GM23338 (cell line): Measurements from ENCODE around the gene TTC13. TPM values are rescaled to one million over a fixed set of nuclear protein-coding genes. Genes with fewer than 3 reads are reported as not detected.

Experiments
- ATAC-seq: fragments of 200-7000 bp; cut with Tn5 transposase; 3 replicates; pipeline ENCODE4 v1.9.1; 2020
- DNase-seq: peaks from one replicate; pipeline ENCODE4 v3.0.0-alpha.2; 2015; ENCODE audit warnings: low spot score
- H2AFZ ChIP-seq: fragments of 200-600 bp; sonication (generic); 2 replicates; pipeline ENCODE4 v1.8.0; 2016; ENCODE audit warnings: antibody characterized with exemption, mild to moderate bottlenecking, moderate library complexity
- H3F3A ChIP-seq: fragments of 200-600 bp; sonication (generic); replicated peaks from 2 replicates; pipeline ENCODE4 v1.8.0; 2017; ENCODE audit warnings: antibody characterized with exemption, mixed run types, low read depth
- H3K27ac ChIP-seq: fragments of 200-600 bp; sonication (generic); 2 replicates; pipeline ENCODE4 v1.6.1; 2016; ENCODE audit warnings: low read depth
- H3K27me3 ChIP-seq: fragments of 200-600 bp; sonication (generic); 2 replicates; pipeline ENCODE4 v1.8.0; 2016; ENCODE audit warnings: mild to moderate bottlenecking, mixed run types, moderate library complexity; ENCODE audit not compliant: insufficient read depth
- H3K36me3 ChIP-seq: fragments of 200-600 bp; sonication (generic); 2 replicates; pipeline ENCODE4 v1.8.0; 2016; ENCODE audit warnings: mild to moderate bottlenecking; ENCODE audit not compliant: insufficient read depth
- H3K4me1 ChIP-seq: fragments of 200-600 bp; sonication (generic); 2 replicates; pipeline ENCODE4 v1.8.0; 2016; ENCODE audit warnings: mild to moderate bottlenecking, moderate library complexity; ENCODE audit not compliant: insufficient read depth
- H3K4me2 ChIP-seq: fragments of 200-600 bp; sonication (generic); 2 replicates; pipeline ENCODE4 v1.7.1; 2017; ENCODE audit warnings: mixed run types
- H3K4me3 ChIP-seq: fragments of 200-600 bp; sonication (generic); 2 replicates; pipeline ENCODE4 v1.6.1; 2016; ENCODE audit warnings: mixed run types
- H3K79me2 ChIP-seq: fragments of 200-600 bp; sonication (generic); replicated peaks from 2 replicates; pipeline ENCODE4 v1.8.0; 2017; ENCODE audit warnings: mild to moderate bottlenecking; ENCODE audit not compliant: insufficient read depth
- H3K9me2 ChIP-seq: fragments of 200-600 bp; sonication (generic); 2 replicates; pipeline ENCODE4 v1.8.0; 2017; ENCODE audit not compliant: insufficient read depth
- H4K20me1 ChIP-seq: fragments of 200-600 bp; sonication (generic); replicated peaks from 2 replicates; pipeline ENCODE4 v1.8.0; 2017; ENCODE audit warnings: mild to moderate bottlenecking; ENCODE audit not compliant: insufficient read depth
- H3K27ac Mint-ChIP-seq: 2 replicates; pipeline ENCODE4 v1.8.0; 2020; ENCODE audit warnings: inconsistent platforms, mild to moderate bottlenecking, moderate library complexity, mixed read lengths
- H3K27me3 Mint-ChIP-seq: 3 replicates; pipeline ENCODE4 v1.8.0; 2022; ENCODE audit warnings: low read depth, mild to moderate bottlenecking, moderate library complexity, mixed read lengths, inconsistent platforms; ENCODE audit not compliant: insufficient read depth, poor library complexity
- H3K36me3 Mint-ChIP-seq: 3 replicates; pipeline ENCODE4 v1.8.0; 2021; ENCODE audit warnings: low read depth, mild to moderate bottlenecking, inconsistent platforms, moderate library complexity, mixed read lengths
- H3K4me1 Mint-ChIP-seq: 3 replicates; pipeline ENCODE4 v1.8.0; 2020; ENCODE audit warnings: mild to moderate bottlenecking, inconsistent platforms, mixed read lengths
- H3K4me3 Mint-ChIP-seq: 3 replicates; pipeline ENCODE4 v1.8.0; 2021; ENCODE audit warnings: moderate library complexity, mild to moderate bottlenecking, inconsistent platforms, mixed read lengths
- H3K9me3 Mint-ChIP-seq: 3 replicates; pipeline ENCODE4 v1.8.0; 2020; ENCODE audit warnings: moderate library complexity, mild to moderate bottlenecking, inconsistent platforms, mixed read lengths
- CREB1 ChIP-seq: fragments of 250-450 bp; sonication (Bioruptor Pico); IDR thresholded peaks from 2 replicates; pipeline ENCODE4 v1.5.0; 2020; ENCODE audit warnings: low read depth, mild to moderate bottlenecking, moderate library complexity
- CTCF ChIP-seq, 2 experiments: fragments of 200-600 bp in 1 of 2; sonication (generic) in 1 of 2; conservative IDR thresholded peaks; 2 replicates each; pipeline versions ENCODE4 v1.5.1 to v1.6.1; 2016 to 2017; ENCODE audit warnings: antibody characterized with exemption in 2 of 2, low read depth in 2 of 2, mild to moderate bottlenecking in 2 of 2, moderate library complexity in 1 of 2
- ETS1 ChIP-seq: IDR thresholded peaks from 2 replicates; pipeline ENCODE4 v1.6.1; 2016; ENCODE audit warnings: antibody characterized with exemption
- EZH2 ChIP-seq: fragments of 200-600 bp; sonication (generic); IDR thresholded peaks from one replicate; pipeline ENCODE4 v1.8.0; 2017; ENCODE audit warnings: antibody characterized with exemption, mild to moderate bottlenecking, low read depth; ENCODE audit not compliant: unreplicated experiment
- EZH2phosphoT487 ChIP-seq: fragments of 200-600 bp; sonication (generic); IDR thresholded peaks from one replicate; pipeline ENCODE4 v1.8.1; 2018; ENCODE audit warnings: antibody characterized with exemption; ENCODE audit not compliant: unreplicated experiment
- JUNB ChIP-seq: IDR thresholded peaks from one replicate; pipeline ENCODE4 v1.6.1; 2016; ENCODE audit warnings: antibody characterized with exemption; ENCODE audit not compliant: unreplicated experiment
- NANOG ChIP-seq: IDR thresholded peaks from 2 replicates; pipeline ENCODE4 v1.6.1; 2016; ENCODE audit warnings: antibody characterized with exemption, borderline replicate concordance
- POLR2AphosphoS5 ChIP-seq: IDR thresholded peaks from 2 replicates; pipeline ENCODE4 v1.6.1; 2016; ENCODE audit warnings: antibody characterized with exemption, low read depth
- REST ChIP-seq: IDR thresholded peaks from one replicate; pipeline ENCODE4 v1.6.1; 2018; ENCODE audit warnings: antibody characterized with exemption; ENCODE audit not compliant: unreplicated experiment
- STAT1 ChIP-seq: IDR thresholded peaks from one replicate; pipeline ENCODE4 v1.6.1; 2016; ENCODE audit warnings: antibody characterized with exemption; ENCODE audit not compliant: unreplicated experiment
- ZNF114 ChIP-seq: fragments of 250-450 bp; sonication (Bioruptor Pico); IDR thresholded peaks from 2 replicates; pipeline ENCODE4 v1.5.0; 2020; ENCODE audit warnings: mild to moderate bottlenecking, moderate library complexity
- ZNF331 ChIP-seq: fragments of 250-450 bp; sonication (Bioruptor Pico); IDR thresholded peaks from 2 replicates; pipeline ENCODE4 v1.5.0; 2020; ENCODE audit warnings: low read depth, mild to moderate bottlenecking, moderate library complexity
- ZNF462 ChIP-seq: fragments of 250-450 bp; sonication (Bioruptor Pico); IDR thresholded peaks from 2 replicates; pipeline ENCODE4 v1.5.0; 2020; ENCODE audit warnings: mild to moderate bottlenecking, moderate library complexity
- polyA plus RNA-seq: library from polyadenylated mRNA; unstranded; fragments of >200 nt; fragmentation: Nextera tagmentation; extraction: Ambion mirVana; gene quantifications from 2 replicates; pipeline ENCODE4 v1.2.1, GENCODE V29; 2016
- total RNA-seq: library from RNA; depleted of rRNA; stranded (reverse); fragments of >200 nt; shearing (Covaris generic); gene quantifications from 2 replicates; pipeline ENCODE4 v1.2.3, GENCODE V29; 2014

TTC13 gene
- total and polyA plus RNA-seq, 2 experiments from 2014 or later = 3.8 to 9.4 TPM

- H3K27ac ChIP-seq = no peak overlapping the region
- no peak for DNase-seq
- Mint-ChIP-seq H3K27me3 (no peaks in the 10 kb centered on the region), H3K4me1 (peaks cover 62% of the 10 kb centered on the region), H3K9me3 (no peaks in the 10 kb centered on the region), H3K36me3 (peaks cover 23% of the 10 kb centered on the region), H3K27ac (no peak overlapping the region), H3K4me3 (no peak overlapping the region)
- no peak overlapping the region for H3K4me2 ChIP-seq
- H3K27me3 ChIP-seq = no peaks in the 10 kb centered on the region
- peaks cover 81% of the 10 kb centered on the region for H3K79me2 ChIP-seq
- no peak for ATAC-seq
- H2AFZ ChIP-seq = no peak overlapping the region
- no peaks in the 10 kb centered on the region for H3F3A ChIP-seq
- peaks cover 31% of the 10 kb centered on the region for H3K4me1 ChIP-seq
- peaks cover 3% of the 10 kb centered on the region; the same call in 1 of the 2 replicates for H3K36me3 ChIP-seq
- H3K9me2 ChIP-seq = peaks cover 3% of the 10 kb centered on the region; the same call in 1 of the 2 replicates
- TF ChIP-seq POLR2AphosphoS5 (no peak), JUNB (no peak), REST (no peak), CREB1 (CRISPR knock-in tag) (no peak), ZNF462 (CRISPR knock-in tag) (no peak), CTCF (conservative IDR thresholded peaks at IDR 0.05; ENCODE audit: low read depth in 2 of 2) (no peak), EZH2phosphoT487 (no peak), NANOG (no peak), ZNF114 (no peak), ETS1 (no peak), EZH2 (no peak), STAT1 (no peak), ZNF331 (CRISPR knock-in tag) (no peak)
- H4K20me1 ChIP-seq = peaks cover 32% of the 10 kb centered on the region; the same call in 1 of the 2 replicates
- H3K4me3 ChIP-seq = no peak overlapping the region
Measured at GRCh38 chr1:230858918-230859729, 119.5 kb downstream of the TTC13 start.
